GM19438 (cell line): ENCODE data around the gene KIAA1755.

Experiments used
- ATAC-seq: cut with Tn5 transposase; IDR thresholded peaks from one replicate; pipeline ENCODE4 v1.9.1; 2021; ENCODE audit warnings: low read depth; ENCODE audit not compliant: unreplicated experiment

The KIAA1755 gene

DNA sequence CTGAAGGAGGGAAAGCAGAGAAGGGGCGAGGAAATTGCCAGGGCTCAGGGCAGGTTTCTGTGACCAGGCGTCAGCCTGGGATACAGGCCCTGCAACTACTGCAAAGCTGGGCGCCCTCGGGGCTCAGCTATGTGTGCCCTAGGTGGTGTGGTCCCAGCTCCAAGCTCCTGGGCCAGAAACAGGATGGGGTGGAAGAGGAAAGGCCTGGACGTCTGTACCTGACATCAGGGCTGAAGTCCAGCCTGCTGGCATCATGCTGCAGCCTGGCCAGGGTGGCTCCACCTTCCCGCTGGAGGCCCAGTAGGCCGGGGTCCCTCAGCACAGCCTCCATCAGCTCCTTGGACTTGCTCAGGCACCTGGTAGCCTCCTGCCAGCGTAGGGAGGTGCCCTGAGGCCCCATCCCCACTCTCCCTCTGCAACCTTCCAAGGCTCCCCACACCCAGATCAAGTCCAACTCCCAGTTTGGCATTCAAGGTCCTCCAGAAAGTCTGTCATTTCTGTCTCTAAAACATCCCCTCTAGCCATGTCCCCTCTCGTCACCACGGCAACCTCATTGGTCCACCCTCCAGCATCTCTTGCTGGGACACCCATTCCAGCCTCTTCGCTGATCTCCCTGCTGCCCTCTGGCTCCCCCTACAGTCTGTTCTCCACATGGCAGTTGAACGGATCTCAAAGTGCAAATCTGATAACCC is 38.2 kb downstream of the KIAA1755 start:
- ATAC-seq, result no peak

DNA sequence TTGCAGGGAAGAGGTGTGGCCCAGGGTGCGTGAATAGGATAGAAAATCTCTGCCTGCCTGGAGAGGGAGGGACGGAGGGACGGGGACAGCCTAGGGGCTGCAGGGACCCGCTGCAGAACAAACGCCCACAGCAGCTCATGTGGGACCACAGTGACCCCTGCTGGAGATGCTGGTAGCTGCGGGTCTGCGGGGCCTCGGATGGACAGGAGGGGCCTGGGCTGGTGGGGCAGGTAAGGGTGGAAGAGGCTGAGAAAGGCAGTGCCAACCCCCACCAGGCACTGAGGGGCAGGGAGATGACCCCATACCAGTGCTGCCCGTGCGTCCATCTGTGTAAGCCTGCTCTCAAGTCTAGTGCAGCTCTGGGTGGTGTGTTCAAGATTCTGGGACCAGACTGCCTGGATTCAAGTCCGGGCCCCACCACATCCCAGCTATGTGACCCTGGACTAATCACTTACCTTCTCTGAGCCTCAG is 39.4 kb downstream of the KIAA1755 start:
- ATAC-seq, result no peak

DNA sequence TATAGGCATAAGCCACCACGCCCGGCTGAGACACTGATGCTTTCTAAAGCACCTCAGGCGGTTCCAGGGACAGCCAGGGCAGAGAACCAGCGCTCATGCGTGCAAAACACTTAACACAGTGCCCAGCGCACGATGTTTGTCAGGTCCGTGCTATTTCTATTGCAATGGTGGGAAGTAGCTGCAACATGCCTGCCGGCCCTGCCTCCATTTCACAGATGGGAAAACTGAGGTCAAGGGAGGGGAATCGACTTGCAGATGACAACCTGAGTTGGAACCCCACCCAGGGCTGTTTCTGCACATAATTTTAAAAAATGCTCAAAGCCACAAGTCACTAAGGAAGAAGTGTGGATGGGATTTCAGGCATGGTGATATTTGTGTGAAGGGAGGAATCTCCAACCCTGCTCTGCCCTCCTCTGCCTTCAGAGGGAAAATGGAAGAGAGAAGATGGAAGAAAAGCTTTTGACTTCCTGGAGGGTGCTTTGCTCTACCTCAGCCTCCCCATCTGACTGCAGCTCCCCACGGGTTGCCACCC is 39.9 kb downstream of the KIAA1755 start:
- no peak for ATAC-seq

DNA sequence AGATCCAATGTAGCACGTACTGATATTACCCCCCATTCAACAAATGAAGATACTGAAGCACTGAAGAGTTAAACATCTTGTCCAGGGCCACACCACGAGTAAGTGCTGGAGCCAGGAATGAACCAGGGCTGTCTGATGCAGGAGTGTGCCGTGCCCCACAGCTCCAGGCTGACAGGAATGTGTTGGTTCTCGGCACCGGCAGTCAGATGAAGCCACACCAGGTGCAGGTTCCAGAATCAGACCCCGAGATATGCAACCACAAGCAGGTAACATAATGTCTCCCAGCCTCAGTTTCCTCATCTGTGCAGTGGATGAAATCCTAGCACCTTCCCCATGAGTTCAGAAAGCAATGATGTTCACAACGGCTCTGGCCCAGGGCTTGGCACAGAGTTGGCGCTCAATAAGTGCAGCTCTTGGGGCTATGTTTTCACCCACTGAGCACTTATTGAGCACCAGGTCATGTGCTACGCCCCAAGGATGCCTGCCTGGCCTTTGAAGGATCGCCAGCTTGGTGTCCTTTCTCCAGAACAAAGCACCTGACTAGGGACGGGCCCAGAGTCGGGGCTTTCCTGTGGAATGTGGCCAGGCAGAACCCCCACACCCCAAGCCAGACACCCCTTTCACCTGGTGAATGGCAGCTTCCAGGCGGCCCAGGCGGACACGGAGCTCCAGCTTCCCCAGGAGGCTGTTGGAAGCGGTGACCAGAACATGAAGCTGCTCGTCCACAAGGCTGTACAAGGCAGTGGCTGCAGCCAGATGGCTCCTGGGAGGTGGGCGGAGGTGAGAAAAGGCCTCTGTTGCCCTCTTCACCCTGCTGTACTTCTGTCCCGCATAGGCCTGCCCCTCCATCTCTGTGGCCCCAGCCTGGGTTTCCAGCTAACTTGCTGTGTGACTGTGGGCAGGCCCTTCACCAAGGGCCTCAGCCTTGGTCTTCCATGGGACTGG is 41.3 kb downstream of the KIAA1755 start:
- ATAC-seq, result no peak

DNA sequence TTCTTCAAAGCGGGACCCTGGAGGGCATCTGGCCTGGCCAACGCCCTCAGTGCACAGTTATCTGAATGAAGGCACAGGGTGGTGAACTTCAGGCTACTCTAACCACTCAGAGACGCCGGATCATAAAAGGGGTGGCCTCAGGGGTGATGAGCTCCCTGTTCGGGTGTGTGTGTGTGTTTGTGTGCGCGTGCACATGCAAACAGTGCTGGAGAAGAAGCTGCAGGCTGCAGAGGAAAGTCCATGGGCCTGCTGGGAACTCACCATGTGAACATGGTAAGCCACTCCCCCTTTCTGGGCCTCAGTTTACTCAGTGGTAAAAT is 42.0 kb downstream of the KIAA1755 start:
- no peak for ATAC-seq

DNA sequence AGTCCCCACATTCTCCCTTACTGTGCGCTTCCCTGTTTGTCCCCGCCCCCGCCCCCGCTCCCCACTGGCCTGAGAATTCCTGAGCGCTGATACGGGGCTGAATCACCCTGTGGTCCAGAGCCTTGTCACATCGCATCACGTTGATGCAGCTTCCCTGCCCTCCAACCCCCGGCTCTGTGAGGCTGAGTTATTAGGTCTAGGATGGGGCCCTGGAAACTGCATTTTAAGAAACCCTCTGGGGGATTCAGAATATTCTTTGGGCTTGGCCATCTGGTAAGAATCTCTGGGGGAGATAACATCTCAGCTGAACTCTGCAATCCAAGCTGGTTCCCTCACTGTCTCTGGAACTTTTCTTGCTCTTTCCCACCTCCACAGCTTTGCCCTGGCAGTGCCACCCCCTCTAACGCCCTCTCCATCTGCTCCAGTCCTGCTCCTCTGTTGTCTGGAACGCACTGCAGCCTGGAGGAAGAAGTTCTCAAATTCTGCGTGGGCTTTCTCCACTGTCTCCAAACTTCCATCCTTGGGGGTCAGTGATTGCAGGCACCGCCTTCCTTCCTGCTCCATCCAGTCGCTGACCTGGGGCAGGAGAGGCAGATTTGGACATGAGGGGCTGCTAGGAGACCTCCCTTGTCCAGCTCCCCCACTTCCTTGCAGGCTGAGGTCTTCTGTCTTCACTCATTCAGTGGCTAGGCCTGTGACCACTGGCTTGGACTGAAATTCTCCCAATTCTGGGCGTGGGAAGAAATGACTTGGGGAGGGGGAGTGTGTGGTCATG is 42.6 kb downstream of the KIAA1755 start:
- ATAC-seq, result no peak

DNA sequence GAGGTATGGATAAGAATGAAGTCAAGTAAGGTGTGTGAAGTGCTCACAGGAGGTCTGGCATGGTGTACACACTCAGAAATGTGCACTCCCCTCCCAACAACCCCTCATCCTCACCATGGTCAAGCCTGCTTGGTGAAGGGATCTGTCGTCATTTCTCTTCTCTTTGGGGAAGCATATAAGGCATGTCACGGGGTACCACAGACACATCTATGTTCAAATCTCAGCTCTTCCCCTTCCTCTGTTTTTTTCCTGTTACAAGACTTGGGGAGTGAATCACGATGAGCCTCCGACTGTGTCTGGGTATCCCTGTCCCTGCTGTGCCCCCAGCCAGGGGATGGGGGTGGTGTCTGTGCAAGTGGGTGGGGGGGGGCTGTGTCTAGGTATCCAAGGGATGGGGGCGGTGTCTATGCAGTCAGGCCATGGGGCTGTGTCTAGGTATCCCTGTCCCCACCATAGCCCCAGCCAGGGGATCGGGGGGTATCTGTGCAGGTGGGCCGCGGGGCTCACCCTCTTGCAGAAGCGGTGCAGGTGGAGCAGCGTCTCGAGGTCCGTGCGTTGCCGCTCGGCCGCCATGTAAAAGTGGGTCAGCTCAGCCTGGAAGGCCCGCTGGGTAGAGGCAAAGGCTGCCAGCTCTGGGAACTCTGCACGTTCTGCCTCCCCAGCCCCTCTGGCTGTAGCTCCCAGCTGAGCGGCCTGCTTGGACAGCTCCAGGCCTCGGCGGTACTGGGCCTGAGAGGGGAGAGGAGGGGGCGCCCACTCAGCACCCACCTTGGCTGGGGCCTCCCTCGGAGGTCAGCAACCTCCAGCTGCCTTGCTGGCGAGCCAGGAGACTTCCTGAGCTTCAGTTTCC is 43.6 kb downstream of the KIAA1755 start:
- no peak for ATAC-seq

DNA sequence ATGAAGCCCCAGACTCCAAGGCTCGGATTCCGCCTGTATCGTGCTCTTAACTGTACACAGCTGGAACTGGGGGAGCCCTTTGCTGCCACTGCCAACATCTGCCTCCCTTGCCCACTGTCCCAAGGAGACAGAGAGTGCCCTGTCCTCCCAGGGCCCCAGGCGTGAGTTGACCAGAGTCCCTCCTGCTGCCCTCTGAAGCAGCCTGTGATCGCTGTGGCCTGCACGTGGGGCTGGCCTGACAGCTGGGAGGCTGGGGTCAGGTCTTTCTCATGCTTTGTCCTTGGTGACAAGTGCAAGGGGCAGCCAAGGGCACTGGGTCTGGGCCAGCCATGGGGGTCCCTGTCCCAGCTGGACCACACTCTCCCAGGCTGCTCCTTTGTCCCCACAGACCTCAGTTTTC is 44.3 kb downstream of the KIAA1755 start:
- no peak for ATAC-seq

DNA sequence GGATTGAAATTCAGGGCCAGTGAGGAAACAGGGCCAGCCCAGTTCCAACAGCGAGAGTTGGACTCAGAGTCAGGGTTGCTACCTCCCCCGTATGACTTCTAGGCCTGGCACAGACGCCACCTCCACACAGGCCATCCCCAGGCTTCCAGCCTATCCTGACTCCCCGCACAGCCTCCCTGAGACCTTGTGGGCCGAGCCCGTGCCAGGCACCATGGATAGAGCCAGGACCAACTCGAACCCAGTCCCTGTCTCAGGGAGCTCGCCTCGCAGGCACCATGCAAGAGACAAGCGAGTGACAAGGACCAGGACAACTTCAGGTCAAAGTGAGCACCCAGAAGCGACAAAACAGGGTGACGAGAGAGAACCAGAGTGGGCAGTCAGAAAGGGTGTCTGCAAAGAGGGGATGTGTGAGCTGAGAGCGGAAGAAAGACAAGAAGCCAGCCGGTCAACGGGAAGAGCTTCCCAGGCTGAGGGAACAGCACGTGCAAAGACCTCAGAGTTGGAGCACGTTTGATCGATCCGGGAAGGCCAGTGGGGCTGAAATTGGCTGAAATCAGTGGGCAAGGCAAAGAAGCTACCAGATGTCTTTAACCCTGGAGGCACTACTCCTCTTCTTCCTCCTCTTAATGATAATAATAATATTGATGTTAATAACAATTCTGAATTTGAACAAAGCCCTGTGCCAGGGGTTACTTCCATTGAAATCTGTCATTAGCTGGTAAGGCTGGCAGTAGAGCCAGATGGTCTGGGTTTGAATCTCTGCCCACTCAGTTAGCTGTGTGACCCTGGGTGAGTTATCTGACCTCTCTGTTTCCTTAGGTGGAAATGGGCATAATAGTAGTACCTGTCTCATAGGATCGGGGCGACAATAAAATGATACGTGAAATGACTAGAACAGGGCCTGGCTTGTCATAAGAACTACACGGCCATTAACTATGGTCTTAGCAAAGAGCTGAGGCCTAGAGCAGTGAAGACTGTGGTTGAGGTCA is 45.0 kb downstream of the KIAA1755 start:
- no peak for ATAC-seq

DNA sequence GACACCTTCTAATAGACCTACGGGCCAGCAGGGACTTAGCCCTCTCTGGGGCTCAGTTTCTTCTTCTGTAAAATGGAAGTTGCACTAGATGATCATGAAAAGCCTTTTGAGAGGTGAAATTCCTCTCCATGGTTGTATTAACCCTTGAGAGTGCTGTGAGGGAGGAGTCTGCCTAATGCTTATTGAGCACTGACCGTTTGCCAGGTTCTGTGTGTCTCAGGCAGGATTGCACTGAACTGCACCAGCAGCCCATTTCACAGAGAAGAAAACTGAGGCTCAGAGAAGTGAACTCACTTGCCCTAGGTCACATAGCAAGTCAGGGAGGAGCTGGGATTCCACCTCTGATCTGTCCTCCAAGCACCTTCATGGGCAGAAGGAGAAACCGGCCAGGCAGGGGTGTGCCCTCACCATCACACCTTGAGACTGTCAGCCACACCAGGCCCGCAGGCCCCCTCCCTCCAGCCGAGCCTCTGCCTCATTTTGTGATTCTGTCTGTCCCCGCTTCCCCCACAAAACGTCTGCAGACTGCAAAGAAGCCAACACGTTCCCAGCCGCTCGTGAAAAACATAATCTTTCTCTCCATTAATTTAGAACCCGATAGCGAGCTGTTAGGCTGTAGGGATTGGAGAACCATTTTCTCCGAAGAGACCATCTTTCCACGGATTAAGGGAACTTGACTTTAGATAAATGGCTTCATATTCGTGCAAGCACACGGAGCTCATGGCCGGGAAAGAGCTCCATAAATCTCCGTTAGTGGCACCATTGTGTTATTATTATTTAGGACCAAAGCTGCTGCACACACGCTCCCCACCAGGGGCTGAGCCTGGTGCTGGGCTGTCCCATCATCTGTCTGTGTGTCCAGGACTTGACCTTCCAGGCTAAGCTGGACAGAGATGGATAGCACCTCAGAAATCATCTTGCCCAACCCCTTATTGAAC is 46.0 kb downstream of the KIAA1755 start:
- no peak for ATAC-seq

DNA sequence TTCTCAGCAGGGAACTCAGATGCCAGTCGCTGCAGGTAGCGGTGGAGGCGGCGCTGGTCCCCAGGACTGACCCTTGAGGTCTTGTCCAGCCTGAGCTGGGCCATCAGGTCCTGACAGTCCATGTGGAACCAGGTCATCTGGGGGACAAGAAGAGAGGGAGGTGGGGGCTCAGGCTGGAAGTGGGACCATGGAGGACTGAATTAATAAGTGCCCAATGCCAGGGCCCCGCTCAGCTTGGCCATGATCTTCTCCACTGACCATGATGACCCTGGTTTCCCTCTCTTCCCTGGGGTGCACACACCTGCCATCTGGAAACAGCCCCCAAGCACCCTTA is 47.0 kb downstream of the KIAA1755 start:
- no peak for ATAC-seq

DNA sequence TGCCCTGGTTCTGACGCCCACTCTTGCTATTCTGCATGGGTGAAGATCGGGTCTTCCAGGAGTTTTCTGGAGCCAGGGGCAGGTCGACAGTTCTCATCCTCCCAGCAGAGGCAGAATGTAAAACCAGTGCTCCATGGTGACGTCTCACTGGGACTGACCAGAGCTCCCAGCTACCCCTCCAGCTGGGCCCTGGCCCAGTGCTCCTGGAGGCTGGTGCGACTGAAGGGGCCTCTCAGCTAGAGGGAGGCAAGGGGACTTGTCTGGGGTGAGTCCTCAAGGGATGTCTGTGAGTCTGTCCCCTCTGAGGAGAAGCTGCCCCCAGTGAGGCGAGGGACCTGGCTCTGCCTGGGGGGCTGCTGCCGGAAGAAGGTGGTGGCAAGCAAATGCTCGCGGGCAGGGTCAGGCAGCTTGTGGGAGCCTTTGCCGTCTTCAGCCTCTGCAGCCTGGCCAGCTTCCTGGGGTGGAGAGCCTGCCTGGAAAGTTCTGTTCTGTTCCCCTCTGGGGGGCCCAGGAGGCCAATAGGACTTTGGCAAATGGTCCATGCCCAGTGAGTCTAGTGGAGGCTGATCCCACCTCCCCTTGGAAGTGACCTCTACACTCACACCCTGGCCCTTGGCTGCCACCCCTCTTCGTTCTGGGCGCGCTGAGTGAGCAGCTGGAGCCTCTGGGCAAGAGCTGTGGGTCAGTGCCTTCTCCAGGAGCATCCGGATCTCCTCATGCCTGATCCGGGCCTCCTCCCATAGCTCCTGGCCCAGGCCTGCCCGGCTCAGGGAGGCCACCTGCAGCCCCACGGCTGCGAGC is 47.5 kb downstream of the KIAA1755 start:
- no peak for ATAC-seq

DNA sequence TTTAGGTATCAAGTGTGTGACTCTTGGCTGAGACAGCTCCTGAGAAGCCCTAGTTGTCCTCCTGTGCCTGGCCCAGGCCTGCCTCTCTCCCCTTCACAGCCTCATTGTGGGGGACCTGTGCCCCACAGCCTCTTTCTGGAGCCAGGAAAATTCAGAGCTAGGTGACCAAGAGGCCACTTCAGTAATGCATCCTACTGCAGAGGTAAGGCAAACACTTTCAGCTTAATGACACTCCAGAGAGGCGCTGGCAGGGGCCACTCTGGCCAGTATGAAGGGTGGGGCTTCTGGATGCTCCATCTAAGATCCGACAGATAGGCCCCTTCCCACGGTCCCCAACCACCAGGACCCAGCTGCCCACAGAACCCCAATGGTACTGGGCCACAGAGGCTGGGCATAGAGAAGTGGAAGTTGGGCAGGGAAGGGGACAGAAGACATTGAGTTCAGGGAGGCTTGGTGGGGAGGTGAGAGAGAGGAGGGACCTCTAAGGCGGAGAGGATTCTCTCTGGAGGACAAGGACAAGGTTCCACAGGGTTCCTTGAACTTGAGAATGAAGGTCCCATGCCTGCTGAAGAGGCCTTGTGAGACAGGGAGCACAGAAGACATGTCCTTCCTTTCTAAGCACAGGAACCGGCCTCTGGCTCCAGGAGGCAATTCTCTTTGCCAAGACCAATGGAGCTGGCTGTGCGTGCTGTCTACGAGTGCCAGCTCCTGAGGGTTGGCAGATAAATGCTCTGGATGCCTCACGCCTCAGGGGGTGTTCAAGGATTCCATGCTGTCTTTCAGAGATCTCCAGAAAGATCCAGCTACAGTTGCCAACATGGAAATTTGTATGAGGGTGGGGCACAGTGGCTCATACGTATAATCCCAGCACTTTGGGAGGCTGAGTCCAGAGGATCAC is 49.1 kb downstream of the KIAA1755 start:
- ATAC-seq, result no peak

DNA sequence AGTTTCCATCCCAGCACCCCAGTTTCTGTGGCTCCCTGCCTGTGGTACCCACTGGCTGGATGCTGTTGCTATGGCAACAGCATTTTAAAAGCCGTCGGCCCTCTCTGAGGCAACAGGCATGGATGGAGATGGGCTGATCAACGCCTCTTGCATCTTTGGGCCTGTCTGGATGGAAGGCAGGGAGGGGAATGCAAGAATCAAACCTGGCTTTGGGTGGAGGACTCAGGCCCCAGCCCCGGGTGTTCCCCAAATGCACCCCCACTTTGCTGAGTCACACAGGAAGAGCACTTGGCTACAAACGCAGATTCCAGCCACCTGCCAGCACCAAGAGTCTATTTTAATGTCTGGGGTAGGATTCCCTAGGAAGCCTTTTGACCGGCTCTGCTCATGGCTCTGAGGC is 49.8 kb downstream of the KIAA1755 start:
- no peak for ATAC-seq

DNA sequence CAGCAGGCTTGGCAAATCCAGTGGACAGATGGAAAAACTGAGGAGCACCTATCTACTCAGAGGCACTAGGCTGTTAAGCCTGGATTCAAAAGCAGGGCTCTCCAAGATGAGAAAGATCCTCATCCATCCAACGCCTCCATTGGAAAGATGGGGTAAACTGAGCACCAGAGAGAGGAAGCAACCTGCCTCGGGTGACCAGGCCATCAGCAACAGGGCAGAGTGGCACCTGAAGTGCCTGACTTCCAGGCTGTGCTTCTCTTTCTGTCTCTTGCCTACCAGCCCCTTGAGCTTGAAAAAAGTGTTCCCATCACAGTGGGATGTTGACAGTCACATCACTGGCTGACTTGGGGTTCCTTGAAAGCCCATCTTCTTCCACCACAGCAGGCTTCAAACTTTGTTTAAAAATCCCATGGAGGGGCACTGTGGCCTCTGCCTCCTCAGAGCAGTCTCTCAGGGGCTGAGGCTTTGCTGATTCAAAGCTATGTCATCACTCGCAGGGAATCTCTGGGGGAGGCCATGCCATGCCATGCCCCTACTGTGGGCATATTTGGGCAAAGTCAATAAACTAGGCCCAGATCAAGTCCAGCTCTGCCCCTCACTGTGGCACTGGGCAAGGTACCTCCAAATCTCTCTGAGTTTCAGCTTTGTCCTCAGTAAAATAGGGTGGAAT is 50.7 kb downstream of the KIAA1755 start:
- ATAC-seq, result no peak
